Hematopoietic multipotent progenitor cell treated with erythropoietin and hydrocortisone succinate and interleukin-3 and kit ligand, for 15 days (in vitro differentiated cells): Measurements from ENCODE around the gene LONRF3.
"Not testable (repeated sequence)": the region's sequence is repeated elsewhere in the genome, so short reads cannot be mapped to it uniquely, and the experiment has no call there.

Experiments used
- DNase-seq: peaks from one replicate; pipeline ENCODE4 v3.0.0-alpha.2; 2015; ENCODE audit warnings: low spot score

Gene LONRF3

DNA sequence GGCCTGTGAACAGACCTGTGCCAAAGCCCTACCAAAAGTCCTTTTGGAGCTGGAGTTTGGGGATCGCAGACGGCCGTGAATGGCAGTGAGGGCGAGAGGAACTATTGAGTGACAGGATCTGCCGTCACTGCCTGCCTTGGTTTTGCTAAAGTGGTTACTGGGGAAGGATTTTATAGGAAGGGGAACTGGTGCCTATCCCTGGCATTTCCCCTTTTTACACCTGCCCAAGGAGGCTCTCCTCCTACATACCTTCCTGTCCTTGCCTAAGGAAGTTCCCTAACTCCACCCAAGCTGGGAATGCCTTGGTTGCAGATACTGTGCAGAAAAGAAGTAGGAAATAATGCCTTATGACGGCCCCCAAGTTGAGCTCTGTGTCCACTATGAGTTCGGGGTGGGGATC is 14.5 kb downstream of the LONRF3 start:
- DNase-seq: no peak

- no peak for DNase-seq
Measured at GRCh38 chrX:118989886-118990285, 15.5 kb downstream of the LONRF3 start.

GRCh38 chrX:118990512-118991227 is 16.3 kb downstream of the LONRF3 start:
- no peak for DNase-seq

DNA sequence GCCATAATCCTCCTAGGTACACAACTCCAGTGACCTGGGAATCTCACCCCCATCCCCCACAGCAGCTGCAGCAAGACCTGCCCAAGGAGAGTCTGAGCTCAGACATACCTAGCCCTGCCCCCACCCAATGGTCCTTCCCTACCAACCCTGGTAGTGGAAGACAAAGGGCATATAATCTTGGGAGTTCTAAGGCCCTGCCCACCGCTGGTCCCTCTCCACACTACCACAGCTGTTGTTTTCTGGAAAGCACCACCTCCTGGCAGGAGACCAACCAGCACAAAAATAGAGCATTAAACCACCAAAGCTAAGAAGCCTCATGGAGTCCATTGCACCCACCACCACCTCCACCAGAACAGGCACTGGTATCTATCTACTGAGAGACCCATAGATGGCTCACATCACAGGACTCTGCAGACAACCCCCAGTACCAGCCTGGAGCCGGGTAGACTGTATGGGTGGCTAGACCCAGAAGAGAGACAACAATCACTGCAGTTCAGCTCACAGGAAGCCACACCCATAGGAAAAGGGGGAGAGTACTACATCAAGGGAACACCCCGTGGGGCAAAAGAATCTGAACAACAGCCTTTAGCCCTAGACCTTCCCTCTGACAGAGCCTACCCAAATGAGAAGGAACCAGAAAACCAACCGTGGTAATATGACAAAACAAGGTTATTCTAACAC is 18.2 kb downstream of the LONRF3 start:
- DNase-seq: not testable (repeated sequence)

GRCh38 chrX:119003462-119003861 is 29.0 kb downstream of the LONRF3 start:
- no peak for DNase-seq

DNA sequence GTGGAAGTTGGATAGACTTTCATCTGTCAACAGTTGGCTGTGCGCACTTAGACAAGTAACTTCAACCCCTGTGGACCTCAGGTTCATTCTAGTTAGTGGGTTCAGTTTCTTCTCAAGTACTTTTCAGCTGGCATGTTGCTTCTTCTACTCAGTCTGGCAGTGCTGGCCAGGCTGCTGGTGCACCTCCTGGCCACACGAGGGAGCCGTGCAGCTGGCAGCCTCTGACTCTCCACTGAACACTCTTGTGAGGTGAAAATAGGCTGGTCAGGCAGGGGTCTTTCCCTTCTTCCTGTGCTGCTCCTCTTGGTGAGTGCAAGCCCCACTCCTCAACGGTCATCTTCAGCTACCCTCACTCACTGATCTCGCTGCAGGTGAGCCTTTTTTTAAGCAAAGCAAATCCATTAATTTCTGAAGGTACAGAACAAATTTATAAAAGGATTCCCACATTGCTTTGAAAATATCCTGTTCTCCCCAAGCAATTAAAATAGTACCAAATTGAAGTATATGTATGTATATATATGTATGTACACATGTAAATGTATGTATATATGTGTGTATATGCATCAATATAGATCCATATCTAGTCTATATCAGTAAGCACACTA is 30.6 kb downstream of the LONRF3 start:
- peak; percentile 4 for DNase-seq

GRCh38 chrX:119007189-119007770 is 32.9 kb downstream of the LONRF3 start:
- no peak for DNase-seq

DNA sequence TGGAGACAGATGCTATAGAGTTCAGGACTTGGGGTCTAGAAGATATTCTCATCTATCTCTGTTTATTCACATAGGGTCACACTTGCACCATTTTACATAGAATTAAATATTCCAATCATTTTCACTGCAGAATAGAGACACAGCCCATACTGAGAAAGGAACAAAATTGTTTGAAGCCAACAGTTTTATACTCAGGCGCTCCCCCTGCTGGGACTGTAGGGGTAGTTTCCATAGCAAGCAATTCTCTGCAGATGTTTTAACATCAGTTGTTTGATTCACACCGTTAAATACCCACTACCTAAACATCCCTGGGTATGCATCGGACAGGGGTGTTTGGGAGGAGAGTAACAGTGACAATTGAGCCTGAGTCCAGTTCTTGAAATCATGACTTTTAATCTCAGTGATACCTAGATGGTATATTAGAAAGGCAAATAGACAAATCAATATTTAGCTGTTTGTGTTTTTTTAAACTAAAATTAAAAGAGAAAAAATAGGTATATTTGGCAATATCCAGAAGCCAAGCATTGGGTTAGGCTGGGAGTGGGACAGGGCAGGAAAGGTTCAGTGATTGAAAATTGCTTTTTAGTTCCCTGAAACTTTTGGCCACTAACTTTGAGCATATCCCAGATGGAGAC is 33.8 kb downstream of the LONRF3 start:
- DNase-seq: peak; percentile 1

DNA sequence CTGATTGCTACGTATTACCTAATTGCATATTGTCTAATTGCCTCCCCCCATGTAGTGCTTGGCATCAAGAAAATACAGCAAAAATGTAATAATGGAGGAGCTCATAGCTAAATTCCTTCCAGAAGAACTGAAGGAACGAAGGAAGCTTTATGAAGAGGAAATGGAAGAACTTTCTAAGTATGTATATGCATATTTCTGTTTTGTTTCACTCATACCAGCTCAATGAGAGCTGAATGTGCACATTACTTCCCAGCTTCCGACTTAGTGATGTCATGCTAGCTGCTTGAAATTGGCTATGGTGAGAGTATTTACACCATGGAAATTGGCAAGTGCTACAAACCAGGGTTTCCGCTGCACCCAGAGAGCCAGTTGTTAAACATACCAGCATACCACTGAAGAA is 34.7 kb downstream of the LONRF3 start:
- DNase-seq: no peak

DNA sequence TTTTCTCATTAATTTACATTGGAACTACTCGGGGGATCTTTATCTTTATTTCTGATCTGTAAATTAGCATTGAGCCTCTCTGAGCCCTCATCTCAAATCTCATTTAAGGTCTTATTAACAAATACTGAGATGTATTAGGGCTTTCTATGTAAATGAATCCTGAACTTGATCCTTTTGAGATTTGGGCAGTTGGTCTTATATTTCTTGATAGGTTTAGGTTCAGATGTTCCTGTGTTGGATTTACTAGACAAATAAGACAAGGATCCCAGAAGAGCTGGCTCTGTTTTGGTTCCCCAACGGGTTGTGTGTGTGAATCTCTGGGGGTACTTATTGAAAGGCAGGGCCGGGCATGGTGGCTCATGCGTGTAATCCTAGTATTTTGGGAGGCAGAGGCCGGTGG is 36.1 kb downstream of the LONRF3 start:
- no peak for DNase-seq

DNA sequence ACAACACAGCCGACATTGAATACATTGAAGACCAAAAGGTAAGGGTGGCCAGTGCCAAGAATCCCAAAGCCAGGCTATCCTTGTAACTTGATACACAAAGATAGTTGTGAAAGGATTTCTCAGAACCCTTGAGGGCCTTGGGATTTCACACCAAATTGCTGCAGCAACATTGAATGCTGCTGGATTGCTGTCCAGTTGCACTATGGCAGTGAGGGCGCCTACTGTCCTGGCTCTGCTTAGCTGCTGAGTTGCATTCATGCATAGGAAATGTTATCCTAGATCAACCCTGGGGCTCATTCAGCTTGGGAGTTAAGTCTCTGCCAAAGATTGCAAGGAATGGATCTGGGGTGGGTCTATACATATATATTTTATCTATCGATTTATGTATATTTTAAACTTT is 38.7 kb downstream of the LONRF3 start:
- no peak for DNase-seq

DNA sequence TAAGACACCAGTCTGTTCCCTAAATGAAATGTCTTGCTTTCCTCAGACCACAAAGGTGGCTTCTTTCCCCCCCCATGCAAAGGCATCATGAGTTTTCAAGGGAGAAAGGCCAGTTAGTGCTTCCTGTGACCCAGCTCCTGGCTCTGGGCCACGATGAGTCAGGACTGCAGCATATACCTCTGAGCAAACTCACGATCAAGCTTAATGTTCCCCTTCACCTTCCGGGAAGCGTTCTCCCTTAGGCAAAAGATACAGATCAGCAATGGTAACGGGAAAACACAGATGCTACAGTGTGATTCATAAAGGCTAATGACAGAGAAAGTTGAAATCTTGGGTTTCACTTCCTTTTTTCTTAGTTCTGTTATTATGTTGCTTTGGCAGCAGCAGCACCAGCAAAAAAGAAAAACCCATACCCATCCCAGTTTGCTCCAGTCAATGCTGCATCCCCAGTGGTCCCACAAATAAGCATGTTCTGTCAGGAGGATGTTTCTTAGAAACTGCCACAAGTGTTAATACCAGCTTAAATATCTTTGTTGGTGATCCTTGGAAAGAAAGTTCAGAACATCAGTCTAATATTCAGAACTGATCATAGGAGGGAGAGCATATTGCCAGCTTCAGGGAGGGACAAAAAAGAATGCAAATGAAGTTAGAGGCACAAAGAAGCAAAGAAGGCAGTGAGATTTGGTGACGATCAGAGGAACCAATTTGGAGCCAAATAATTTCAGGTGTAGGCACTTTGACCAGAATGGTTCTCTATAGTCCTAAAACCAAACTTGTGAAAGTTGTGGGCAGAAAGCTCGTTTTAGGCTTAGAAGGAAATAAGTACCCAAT is 41.2 kb downstream of the LONRF3 start:
- no peak for DNase-seq

DNA sequence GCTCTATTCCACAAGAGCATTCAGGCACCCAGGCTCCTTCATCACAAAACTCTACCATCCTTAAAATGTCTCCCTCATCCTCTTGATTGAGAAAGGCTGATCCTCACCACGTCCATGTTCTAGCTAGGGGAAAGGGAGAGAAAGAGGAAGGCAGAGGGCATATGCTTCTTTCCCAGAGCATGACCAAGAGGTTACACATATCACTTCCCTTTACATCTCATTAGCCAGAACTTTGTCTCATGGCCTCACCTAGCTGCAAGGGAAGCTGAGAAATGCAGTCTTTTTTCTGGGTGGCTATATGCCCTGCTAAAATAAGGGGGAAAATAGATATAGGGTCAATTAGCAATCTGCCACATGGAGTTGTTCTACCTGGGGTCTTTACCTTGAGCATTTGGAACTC is 42.7 kb downstream of the LONRF3 start:
- DNase-seq: no peak

- no peak for DNase-seq
Measured at GRCh38 chrX:119025900-119026299, 51.5 kb downstream of the LONRF3 start.

GRCh38 chrX:119026344-119026743 is 51.9 kb downstream of the LONRF3 start:
- DNase-seq: not testable (repeated sequence)

- not testable (repeated sequence) for DNase-seq
Measured at GRCh38 chrX:119027960-119028732, 53.7 kb downstream of the LONRF3 start.

DNA sequence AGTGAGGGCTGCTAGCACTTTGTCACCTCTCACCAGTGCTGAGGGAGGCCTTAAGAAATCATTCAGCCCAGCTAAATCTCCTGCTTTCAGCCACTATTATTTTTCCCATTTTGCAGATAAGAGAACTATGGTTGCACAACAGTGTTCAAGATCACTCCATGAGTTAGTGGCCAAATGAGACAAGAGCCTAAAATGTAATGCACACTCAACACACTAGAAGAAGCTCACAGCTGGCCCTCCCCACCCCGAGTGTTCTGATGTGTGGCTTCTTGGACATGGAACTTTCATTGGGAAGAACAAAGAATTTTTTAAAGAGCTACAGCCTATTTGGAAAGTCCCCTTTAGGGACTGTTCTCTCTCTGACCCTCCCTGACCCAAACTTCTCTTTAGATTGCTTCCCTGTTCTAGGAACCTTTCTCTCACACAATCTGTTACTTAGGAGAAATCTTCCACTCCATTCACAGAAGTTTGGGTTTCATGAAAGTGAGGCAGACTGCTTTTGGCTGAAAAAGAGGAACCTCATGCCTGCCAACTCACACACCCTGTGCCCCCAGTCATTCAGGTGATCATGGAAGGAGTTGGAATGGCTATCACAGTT is 54.4 kb downstream of the LONRF3 start:
- no peak for DNase-seq

DNA sequence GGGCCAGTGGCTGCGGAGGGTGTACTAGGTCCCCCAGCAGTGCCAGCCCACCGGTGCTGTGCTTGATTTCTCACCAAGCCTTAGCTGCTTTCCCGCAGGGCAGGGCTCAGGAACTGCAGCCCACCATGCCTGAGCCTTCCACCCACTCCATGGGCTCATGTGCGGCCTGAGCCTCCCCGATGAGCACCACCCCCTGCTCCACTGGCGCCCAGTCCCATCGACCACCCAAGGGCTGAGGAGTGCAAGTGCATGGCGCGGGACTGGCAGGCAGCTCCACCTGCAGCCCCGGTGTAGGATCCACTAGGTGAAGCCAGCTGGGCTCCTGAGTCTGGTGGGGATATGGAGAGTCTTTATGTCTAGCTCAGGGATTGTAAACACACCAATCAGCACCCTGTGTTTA is 55.2 kb downstream of the LONRF3 start:
- DNase-seq: not testable (repeated sequence)

GRCh38 chrX:119030990-119031389 is 56.6 kb downstream of the LONRF3 start:
- no peak for DNase-seq
